Middle frontal gyrus (tissue), 1 donor: ENCODE measurements around the gene COL18A1.

Experiments used
- DNase-seq: peaks from one replicate; pipeline ENCODE4 v3.0.0-alpha.2; 2015; ENCODE audit warnings: low spot score; ENCODE audit errors: extremely low spot score

COL18A1 gene

DNA sequence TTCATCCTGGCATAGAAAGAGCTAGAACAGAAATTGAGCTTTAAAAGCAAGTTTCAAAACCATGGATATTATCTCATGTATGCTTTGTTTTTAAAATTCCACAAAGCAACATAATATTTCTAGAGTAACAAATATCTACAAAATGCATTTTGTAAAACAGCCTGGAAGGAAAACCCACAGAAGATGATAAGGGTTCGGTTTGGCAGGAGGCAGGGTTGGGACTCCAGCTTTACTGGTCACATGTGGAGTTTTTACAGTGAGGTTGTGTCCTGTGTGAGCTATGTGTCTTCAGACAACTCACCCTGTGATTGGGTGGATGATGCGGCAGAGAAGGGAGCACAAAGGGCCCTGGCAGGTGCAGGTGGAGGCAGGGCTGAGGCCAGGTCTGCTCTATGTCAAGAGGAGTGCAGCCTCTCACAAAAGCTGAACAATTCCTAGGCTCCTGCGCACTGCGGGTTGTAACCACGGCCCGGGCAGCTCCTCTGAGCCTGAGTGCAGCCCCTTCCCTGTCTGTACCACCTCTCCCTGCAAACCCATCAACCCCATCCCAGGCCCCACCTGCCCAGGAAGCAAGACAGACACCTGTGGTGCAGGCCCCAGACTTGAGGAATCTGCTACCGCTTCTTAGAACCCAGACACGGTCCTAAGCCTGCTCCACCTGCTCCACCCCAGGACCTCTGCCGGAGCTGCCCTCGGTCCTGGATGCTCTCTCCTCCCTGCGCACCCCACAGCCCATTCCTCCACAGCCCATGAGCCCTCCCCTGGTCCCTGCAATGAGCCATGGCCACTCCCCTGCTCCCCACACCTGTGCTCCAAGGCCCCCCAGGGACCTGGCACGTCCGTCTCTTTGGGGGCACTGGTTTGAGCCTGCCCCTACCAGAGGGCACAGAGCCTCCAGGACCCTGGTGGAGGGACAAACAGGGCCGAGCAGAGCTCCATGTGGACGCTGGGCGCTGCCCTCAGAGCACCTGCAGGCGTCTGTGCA, 2.8 kb upstream of the COL18A1 start:
- no peak for DNase-seq

DNA sequence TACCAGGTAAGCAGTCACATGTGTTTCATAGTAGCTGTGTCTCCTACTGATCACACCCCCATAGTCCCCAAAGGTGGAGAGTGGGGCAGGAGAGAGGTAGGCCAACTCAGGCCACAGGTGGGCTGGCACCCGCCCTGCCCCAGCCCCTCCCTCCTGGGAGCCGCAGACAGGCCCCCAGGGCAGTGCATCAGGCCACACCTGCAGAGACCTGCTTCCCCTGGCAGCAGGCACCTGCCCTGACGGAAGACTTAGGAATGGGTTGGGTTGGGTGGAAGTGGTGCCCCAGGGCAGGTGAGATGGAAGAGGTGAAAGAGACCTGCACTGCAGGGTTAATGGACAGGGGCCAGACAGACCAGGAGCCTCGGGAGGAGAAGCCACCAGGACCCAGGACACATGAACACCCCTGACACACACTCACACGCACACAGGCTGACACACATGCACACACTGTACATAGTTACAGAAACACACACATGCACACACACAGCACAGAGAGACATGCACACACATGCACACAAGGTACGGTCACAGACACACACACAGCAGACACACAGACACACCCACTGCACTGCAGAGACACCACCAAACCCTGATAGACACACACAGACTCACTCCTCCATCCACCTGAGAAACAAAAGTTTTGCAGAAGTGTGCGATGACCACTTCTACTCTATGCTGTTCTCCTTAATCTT, 1.7 kb upstream of the COL18A1 start:
- DNase-seq = no peak

DNA sequence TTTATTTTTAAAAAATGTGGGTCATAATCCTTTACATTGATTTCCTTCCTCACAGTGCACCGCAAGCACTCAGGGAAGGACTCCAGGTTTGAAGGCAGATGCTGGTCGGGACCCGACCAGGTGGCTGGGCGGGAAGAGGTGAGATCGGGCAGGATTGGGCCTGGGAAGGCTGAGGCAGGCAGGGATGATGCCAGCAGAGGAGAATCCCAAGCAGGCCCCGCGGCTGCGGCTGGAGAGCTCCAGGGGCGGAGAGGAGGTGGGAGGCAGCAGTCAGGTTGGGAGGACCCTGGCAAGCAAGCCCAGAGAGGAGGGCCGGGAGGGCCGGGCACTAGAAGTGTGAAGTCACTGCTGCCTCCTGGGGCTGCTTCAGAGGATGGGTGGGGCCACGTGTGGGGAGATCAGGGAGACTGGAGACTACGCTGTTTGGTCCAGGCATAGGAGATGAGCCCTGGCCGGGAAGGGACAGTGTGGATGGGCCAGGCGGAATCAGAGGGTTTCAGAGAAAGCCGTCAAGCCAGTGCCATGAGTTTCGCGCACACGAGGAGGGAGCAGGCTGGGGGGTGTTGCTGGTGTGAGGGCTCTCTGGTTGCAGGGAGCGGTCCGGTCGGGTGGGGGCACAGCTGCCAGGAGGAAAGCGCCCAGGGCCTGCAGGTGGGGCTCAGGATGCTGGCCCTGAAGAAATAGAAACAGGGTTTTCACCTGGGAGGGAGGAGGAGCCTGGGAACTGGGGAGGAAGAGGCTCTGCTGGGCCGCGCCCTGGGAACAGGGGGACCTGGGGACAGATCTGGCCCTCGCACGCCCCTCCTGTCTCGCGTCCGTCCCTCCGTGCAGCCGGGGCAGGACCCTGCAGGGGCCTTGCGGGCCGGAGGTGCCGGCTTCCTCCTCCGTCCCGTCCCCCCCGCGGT, 888 bp upstream of the COL18A1 start:
- no peak for DNase-seq

DNA sequence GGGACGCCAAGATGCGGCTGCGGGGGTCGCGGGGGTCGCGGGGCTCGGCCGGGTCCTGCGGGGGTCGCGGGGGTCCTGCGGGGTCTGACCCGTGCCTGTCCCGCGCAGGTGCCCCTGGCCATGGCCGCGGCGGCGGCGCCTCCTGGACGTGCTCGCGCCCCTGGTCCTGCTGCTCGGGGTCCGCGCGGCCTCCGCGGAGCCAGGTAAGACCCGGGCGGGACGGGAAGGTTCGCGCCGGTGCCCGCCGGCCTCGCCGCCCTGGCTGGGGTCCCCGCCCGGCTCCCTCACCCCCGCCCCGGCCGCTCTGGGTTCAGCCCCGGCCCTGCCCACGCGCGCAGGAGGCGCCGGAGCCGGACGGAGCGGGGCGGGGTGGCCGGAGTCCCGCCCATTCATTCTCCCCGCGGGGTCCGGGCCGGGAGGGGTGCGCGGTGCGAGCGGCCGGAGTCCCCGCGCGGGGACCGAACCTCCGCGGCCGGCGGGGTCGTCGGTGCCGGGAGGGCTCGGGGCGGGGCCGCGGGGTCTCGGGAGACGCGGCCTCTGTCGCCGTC, 380 bp downstream of the COL18A1 start:
- no peak for DNase-seq

DNA sequence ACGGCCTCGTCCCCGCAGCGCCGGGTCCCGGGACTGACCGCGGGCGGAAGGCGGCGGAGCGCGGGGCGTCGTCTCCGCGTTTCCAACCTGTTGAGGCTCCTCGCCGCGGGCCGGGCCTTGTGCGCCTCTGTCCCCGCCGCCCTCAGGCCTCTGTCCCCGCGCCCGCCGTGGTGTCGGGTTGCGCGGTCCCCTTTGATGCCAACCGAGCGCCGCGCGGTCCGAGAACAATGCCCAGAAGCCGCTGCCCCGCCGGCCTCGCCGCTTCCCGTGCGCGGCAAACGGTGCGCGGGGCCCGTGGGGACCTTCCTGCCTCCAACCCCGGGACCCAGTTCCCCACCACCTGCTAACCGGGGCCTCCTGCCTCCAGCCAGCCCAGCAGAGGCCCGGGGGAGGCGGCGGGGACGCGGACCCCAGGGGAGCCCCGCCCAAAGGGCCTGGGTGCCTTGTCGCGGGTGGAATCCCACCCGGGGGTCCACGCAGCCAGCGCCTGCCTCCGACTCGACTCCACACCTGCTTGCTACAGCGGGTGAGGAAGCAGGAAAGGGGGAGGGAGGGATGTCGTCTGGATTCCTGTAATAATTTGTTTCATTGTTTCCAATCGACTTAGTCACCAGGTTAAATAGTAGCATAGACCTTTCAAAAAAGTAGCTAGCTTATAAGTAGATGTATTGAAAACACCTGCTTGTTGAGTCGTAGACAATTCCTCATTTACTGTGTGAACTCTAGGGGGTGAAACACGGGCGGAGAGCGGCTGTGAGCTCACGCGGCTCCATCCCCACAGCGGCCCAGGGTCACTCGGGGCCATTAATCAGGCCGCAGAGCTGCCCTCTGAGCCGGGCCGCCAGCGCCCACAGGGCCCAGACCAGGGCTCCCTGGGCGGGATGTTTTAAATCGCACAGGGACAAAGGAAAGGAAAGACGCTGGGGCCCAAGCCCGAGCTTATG, 1.1 kb downstream of the COL18A1 start:
- DNase-seq = no peak

DNA sequence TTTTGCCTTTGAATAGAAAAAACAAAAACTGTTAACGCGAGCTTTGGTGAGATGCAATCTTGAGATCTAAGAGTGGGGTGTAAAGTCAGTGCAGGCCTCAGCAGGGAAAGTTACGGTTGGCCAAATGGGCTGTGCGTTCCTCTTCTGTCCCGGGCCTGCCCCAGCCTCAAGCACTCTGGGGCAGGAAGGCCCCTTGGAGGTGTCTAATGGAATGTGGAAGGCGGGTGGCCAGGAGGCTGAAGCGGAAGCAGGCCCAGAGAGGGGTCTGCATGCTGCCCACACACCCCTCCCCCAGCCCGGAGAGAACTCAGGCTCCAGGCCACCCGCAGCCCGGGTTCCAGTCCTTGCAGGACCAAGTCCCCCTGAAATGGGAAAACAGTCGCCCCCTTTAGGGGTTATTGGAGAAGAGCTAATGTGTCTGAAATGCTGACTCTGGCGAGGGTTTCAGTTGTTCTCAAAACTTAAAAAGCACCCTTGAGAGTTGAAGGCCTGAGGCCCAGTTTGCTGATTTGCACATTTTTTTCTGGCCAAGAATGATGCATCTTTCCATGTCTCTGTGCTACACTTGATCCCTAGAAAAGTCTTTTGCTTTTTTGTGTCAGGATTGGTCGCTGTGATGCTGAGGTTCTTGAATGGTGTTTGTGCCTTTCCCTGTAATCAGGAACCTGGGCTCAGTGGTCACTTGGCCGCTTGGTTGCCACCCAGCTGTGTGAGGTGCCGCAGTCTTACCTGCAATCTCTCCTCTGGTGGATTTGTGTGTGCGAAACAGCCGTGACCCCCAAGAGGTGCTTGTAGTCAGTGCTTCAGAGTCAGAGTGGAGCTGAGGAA, 2.0 kb downstream of the COL18A1 start:
- DNase-seq = no peak

DNA sequence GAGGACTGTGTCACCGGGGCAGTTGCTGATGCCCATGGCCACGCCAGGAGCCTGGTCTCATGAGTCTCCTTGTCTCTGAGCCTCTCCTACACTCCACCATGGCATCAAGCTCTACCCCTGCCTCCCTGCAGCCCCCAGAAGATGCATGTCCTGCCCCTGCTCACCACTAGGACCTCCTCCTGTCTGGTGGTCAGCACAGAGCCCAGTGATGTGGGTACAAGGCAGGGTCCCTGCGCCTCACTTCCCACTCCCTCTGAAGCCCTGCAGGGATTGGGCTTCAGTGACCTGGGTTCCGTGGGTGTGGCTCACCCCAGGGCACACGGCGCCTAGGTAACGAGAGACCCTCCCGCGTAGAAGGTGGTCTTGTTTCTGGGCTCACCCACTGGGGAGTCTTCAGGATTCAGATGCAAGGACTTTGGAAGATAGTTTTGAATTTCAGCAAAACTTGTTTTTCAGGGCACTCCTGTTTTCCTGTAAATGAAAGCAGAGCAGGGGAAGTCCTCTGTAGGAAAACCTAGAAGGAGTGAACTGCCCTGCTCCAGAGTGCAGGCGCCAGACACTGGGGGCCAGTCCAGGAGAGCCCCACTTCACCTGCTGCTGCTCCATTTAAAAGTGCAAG, 2.8 kb downstream of the COL18A1 start:
- DNase-seq = no peak

DNA sequence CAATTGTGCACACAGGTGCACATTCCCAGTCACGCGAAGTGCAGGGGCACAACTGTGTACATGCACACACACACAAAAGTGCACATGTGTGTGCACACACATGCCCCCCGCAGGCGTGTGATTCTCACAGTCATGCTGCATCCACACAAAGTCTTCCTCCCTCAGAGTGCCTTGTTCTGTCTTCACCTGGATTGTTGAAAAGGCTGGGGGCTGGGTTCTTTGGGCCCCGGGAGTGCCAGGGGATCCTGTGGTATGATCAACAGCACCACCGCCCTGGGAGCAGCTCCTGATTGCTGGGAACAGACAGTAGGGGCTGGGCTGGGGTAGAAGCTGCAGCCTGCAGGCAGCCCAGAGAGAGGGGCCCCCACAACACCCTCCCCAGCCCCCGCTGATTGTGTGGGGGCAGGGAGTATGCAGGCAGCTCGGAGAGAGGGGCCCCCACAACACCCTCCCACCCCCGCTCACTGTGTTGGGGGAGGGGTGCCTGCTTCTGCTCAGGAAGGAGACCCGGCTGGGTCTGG, 3.4 kb downstream of the COL18A1 start:
- DNase-seq = no peak

DNA sequence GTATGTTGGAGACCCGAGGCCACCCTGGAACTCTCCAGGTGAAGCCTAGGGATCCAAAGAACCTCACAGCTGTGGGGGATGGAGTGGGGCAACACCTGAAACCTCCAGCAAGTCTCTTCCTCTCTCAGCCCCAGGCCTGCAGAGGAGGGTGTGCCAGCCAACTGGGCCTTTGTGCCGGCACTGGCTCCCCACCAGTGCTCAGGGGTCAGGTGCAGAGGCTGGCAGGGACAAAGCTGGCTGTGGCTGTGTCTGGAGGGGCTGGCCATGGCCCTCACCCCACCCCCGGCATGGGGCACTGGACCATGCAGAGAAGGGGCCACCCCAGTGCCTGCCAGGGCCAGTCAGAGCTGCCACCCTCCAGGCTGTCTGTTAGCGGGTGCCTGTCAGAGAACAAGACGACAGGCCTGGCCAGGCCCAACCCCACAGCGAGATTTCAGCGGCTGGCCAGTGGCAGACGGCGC, 3.9 kb downstream of the COL18A1 start:
- DNase-seq = no peak

DNA sequence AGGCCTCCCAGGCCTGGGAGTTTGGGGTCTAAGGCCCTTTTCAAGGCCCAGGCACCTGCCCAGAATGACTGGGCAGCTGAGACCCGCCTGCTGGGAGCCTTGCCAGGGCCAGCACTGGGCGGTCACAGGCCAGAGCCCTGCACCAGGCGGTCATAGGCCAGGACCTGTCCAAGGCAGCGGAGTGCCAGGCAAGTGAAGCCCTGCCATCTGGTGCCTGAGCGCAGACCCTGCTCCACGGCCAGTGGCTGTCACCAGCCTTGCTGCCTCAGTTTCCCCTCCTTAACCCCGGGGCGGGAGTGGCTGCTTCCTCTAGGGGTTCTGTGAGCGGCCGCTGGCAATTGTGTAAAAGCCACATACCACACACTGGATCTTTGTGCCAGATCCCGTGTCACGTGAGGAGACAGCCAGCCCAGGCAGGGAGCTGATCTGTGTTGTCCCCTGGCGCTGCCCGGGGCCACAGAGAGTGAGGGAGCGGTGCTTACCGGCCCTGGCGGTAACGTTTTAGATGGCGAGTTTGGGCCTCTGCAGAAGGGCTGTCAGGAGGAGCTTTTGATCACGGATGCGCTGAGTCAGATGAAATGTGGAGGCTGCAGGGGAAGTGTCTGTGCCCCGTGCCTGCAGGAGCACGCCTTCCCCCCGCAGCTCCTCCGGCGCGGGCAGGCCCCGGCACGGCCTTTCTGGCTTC, 4.6 kb downstream of the COL18A1 start:
- no peak for DNase-seq

DNA sequence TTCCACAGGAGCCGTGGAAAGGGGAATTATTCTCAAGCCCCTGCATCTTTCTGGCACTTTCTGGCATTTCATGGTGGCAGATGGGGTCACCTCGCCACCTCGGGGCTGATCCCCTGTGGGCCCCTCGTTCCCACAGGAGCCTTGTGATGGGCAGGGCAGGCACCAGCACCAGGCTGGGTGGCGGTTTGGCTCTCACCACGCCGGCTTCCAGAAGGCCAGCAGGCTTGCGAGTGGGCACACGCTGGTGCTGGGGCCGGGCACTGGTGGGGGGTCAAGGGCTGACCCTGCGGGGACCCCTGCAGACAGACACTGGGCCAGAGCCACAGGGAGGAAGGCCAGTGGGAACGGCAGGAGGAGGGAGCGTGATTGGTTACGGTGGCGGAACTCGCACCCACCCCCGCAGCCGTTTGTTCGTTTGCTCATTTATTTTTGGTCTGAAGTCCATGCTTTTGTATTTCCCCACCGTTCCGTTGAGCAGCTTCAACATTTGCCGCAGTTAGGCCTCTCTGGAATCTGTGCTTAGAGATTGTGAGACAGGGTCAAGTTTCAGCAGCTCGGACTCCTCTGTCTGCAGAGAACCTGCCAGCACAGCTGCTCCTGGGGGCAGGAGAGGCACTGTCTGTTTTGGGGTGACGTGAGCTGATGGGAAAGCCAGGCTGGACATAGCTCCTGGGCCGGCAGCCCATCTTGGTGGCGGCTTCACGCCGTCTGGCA, 5.3 kb downstream of the COL18A1 start:
- DNase-seq = no peak

DNA sequence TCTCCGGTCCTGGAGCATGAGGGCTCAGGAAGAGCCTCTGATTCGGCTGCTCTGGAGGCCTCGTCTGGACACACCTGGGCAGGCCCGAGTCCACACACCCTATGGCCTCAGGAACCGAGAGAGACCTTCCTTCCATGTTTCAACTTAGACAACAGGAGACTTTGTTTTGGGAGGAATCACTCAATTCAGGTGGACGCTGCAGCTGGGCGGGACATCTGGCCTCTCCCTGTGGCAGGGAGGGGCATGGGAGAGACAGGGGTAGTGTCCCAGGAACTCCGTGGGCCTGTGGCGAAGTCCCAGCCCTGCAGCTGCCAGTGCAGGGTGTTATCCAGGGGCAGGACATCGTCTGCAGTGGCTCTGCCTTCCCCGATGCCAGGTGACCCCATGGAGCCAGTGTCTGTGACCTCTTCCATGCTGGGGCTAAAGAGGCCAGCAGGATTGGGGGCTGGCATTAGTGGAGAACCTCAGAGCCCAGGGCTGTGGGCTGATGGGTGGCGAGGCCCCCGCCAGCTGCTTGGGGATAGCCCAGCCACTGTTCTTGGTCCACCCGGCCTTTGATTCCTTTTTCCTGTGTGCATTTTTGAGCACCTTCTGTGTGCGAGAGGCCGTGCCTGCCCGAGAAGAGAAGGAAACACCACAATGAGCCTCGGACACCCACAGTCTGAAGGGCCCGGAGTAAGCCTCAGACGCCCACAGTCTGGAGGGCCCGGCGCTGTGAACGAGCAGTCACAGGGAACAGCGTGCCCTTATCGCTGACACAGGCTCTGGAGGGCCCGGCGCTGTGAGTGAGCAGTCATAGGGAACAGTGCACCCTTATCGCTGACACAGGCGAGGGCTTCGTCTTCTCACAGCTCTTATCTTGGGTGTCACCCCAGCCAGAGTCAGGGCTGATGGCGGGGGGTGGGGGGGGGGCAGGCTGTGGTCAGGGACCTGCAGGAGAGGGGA, 6.2 kb downstream of the COL18A1 start:
- DNase-seq = no peak

DNA sequence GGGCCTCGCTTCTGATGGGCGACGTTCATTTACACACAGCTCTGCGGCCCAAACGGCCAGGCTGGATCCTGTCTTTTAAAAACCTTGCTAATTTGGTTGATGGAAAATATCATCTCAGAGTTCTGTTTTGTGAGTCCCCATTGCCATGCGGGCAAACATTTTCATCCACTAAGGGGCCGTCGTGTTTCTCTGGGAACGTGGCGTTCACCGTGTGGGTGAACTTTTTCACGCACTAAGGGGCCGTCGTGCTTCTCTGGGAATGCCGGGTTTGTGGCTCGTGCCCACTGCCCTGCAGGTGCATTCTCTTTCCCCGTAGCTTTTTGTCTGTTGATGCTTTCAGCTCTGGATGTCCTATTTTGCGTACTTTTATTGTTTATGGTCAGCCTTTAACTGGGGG, 6.8 kb downstream of the COL18A1 start:
- no peak for DNase-seq

DNA sequence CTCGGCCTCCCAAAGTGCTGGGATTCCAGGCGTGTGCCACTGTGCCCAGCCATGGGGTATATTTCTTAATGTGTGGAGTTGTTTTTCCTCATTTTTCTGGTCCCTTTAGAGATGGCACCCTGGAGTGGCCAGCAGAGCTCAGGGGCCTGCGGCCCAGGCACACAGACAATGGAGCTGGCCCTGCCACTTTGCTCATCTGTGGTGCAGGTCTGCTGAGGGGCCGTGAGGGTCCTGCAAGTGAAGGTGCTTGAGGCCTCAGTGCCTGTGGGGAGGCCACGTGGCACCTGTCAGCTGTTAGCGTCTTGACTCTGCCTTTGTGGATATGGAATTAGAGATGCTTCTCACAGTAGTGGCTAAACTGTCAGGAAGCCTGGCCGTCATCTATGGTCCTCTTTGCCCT, 7.5 kb downstream of the COL18A1 start:
- no peak for DNase-seq

DNA sequence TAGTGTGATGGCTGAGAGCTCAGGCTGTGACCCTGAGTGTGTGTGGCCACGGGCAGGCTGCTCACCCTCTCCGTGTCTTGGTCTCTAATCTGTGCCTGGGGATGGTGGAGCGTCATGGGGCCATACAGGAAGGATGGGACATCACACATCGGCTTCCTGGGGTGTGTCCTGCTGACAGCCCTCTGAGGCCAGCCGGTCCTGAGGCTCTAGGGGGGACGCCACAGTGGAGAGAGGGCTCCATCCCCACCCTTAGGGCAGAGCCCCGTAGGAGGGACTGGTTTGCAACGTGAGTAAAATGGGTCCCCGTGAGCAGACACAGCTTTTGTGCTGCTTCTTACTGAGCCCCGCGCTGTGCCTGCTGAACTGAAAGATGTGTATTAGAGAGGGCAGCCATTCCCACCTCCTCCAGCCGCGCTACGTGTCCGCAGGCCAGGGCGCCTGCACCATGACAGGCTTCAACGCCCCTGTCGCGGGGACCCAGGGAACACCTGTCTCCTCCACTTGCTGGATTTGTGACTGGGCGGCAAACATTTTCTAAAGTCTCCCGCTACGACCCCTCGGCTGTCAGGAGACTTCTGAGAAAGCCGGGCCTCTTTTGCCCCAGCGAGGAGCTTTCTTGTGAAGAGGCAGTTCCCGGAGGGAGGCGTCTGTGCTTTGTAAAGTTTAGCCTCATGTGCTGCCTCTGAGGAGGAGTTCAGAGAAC, 8.1 kb downstream of the COL18A1 start:
- no peak for DNase-seq

DNA sequence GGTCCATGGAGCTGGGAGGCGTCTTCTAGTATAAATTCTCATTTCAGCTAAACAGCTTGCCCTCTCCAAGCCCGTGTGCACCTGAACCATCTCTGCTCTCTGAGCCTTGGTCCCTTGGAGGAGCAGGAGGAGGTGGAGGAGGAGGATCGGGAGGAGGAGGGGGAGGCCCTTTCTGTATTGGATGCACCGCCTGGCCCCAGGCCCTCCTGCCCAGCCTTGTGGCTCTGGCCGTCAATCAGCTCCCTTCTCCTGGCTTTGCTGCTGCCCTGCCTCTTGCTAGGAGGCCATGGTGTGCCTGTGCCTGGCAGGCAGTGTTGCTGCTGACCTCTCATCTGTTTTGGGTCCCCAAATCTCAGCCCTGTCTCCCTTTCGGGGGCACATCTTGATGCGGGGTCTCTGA, 9.0 kb downstream of the COL18A1 start:
- DNase-seq = no peak
